ENCODE results near the gene TBC1D14. TPM values are rescaled to one million over a fixed set of nuclear protein-coding genes. Genes with fewer than 3 reads are reported as not detected.

The TBC1D14 gene
- total and polyA plus RNA-seq, 10 of the 15 experiments (the other 5 are each of a cell fraction or from before 2014, with no cell fraction given) = 0.87 to 39.3 (median 30.1) TPM

DNA sequence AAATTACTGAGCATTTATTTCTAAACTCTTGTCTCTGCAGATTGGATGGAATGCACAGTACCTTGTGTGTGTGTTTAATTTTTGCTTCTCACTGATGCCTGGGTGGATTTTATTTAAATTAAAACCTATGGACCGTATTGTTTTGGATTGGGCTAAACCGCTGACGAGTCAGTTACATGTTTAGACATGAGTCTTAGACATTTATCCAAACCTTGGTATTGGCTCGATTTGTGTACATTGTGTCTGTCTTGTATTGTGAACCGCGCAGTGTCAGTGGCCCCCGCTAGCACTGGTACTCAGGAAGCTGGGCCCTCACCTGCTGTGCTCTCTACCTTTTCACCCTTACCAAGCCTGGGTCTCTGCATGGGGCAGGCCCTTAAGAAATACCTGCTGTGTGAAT lies 92.7 kb downstream of the TBC1D14 start (continued):
- TF ChIP-seq BACH1 (IDR thresholded peaks at IDR 0.05; ENCODE audit: borderline replicate concordance) (no peak), ETV6 (conservative IDR thresholded peaks at IDR 0.05 in 1 of 2, IDR thresholded peaks at IDR 0.05 in 1 of 2; ENCODE audit: borderline replicate concordance in 1 of 2, low read depth in 1 of 2) (no peak), NFXL1 (IDR thresholded peaks at IDR 0.05; ENCODE audit: borderline replicate concordance) (no peak), TCF7 (IDR thresholded peaks at IDR 0.05; ENCODE audit: borderline replicate concordance) (no peak), SRF (IDR thresholded peaks at IDR 0.05; ENCODE audit: low read depth in 2 of 2, low read length in 2 of 2) (no peak), CBX3 (IDR thresholded peaks at IDR 0.05; ENCODE audit: borderline replicate concordance, low read depth) (no peak), CEBPB (IDR thresholded peaks at IDR 0.05; ENCODE audit: borderline replicate concordance in 1 of 2, low read depth in 2 of 2, low read length in 2 of 2) (no peak), FOS (IDR thresholded peaks at IDR 0.05; ENCODE audit: borderline replicate concordance, extremely low read depth, insufficient read length) (no peak)
- TF ChIP-seq, protein P1, sequence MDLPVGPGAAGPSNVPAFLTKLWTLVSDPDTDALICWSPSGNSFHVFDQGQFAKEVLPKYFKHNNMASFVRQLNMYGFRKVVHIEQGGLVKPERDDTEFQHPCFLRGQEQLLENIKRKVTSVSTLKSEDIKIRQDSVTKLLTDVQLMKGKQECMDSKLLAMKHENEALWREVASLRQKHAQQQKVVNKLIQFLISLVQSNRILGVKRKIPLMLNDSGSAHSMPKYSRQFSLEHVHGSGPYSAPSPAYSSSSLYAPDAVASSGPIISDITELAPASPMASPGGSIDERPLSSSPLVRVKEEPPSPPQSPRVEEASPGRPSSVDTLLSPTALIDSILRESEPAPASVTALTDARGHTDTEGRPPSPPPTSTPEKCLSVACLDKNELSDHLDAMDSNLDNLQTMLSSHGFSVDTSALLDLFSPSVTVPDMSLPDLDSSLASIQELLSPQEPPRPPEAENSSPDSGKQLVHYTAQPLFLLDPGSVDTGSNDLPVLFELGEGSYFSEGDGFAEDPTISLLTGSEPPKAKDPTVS (IDR thresholded peaks at IDR 0.05; ENCODE audit: low read depth, low read length) = no peak

DNA sequence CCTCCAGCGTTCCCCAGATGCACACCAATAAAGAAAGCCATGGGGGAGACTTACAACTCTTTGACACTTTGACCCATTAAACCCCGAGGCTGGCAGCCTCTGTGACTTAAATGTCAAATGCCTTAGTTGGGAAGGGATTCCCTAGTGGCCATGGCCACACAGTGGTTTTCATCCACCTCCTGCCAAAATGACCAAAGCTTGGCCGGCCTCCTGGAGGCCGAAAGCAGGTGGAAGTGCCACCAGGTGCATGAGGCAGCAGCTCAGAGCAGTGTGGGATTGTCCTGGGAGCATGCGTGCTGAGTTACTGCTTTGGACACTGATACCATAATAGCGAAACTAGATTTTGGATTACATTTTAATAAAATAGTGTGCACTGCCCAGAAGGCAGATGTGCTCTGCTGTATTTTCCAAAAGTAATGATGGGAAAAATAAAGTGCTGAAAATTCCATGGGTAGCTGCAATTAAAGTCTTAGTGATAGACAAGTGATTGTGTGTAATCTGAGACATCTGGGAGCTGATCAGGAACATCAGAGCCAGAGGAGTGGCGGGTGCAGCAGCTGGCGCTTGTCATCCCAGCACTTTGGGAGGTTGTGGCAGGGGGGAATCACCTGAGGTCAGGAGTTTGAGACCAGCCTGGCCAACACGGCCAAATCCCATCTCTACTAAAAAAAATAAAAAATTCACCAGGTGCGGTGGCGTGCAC lies 93.7 kb downstream of the TBC1D14 start:
- Histone ChIP-seq H3K9ac (ENCODE audit: control insufficient read depth, insufficient read depth, low read length) (no peak overlapping the region), H3K36me3 (ENCODE audit: control insufficient read depth in 2 of 2, insufficient read depth in 2 of 2, low read length in 1 of 2) (peaks cover 24 to 33% of the 10 kb centered on the region in 2 experiments), H3K4me1 (ENCODE audit: control insufficient read depth, insufficient read depth, low read length) (no peaks in the 10 kb centered on the region), H3K27ac (ENCODE audit: control insufficient read depth, insufficient read depth) (no peak overlapping the region), H3K4me2 (ENCODE audit: control insufficient read depth, insufficient read depth) (no peak overlapping the region), H4K20me1 (ENCODE audit: control insufficient read depth, insufficient read depth) (no peaks in the 10 kb centered on the region), H3K9me3 (replicated peaks; ENCODE audit: control insufficient read depth, insufficient read depth, low read length) (no peaks in the 10 kb centered on the region), H3K4me3 (no peak overlapping the region), H3K79me2 (ENCODE audit: control insufficient read depth, insufficient read depth, low read length) (no peaks in the 10 kb centered on the region), H2AFZ (ENCODE audit: control insufficient read depth, low read depth, low read length) (no peak overlapping the region), H3K27me3 (replicated peaks in 1 of 2; ENCODE audit: control insufficient read depth in 2 of 2, insufficient read depth in 2 of 2, low read length in 1 of 2) (no peaks in the 10 kb centered on the region)
- DNase-seq (ENCODE audit: low read depth, low spot score) (no peak), FAIRE-seq (no peak), ATAC-seq (no peak)
- no TSS peak for BruUV-seq (replicated peaks)
- ChIA-PET POLR2A (no interaction called here), SMC1A (ENCODE audit: uncharacterized antibody, unreplicated experiment) (no interaction called here), RAD21 (ENCODE audit: unreplicated experiment) (interaction anchor here (0.6 kb wide), 1 partner anchor 81 kb away, joined by 4 read pairs; no protein-coding TSS in a partner anchor), CTCF (interaction anchor here (1.3 kb wide), 1 partner anchor 10 kb away, joined by 3 read pairs; no protein-coding TSS in a partner anchor)
- TF ChIP-seq MTA2 (IDR thresholded peaks at IDR 0.05; ENCODE audit: low read depth) (no peak), CHD4 (IDR thresholded peaks at IDR 0.05) (no peak), CBX3 (IDR thresholded peaks at IDR 0.05; ENCODE audit: borderline replicate concordance, low read depth) (no peak)
- in situ Hi-C loops (cut with MboI) = no loop called here
- intact Hi-C loops (cut with micrococcal nuclease; ENCODE audit: unreplicated experiment) = no loop called here
- WGBS (ENCODE audit: insufficient coverage, insufficient replicate concordance, low lambda C conversion rate, missing lambda C conversion rate) = 84% methylated on average over 11 of the region's 11 CpGs
